ENCODE results near the gene RNASE4.

DNA sequence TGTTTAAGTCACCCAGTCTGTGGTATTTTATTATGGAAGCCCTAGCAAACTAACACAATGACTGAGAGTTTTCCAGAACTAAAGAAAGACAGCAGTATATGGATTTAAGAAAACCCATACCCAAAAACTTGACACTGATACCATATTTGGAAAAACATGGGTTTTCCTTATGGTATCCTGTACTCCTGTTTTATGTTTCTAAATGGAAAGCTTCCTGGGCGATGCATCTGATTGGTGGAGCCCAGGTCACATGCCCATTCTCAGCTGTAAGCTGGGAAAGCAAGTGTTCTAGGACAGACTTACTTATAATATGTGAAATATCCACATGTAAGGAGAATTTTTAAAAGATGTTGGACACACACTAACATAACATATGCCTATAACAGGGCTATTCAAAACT is 4.5 kb upstream of the RNASE4 start:
- TF ChIP-seq, protein P1, sequence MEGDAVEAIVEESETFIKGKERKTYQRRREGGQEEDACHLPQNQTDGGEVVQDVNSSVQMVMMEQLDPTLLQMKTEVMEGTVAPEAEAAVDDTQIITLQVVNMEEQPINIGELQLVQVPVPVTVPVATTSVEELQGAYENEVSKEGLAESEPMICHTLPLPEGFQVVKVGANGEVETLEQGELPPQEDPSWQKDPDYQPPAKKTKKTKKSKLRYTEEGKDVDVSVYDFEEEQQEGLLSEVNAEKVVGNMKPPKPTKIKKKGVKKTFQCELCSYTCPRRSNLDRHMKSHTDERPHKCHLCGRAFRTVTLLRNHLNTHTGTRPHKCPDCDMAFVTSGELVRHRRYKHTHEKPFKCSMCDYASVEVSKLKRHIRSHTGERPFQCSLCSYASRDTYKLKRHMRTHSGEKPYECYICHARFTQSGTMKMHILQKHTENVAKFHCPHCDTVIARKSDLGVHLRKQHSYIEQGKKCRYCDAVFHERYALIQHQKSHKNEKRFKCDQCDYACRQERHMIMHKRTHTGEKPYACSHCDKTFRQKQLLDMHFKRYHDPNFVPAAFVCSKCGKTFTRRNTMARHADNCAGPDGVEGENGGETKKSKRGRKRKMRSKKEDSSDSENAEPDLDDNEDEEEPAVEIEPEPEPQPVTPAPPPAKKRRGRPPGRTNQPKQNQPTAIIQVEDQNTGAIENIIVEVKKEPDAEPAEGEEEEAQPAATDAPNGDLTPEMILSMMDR (IDR thresholded peaks at IDR 0.05) = no peak
- no peak for TF ChIP-seq POLR2A (IDR thresholded peaks at IDR 0.05)

Data from Peyer's patch (tissue), 4 donors.